Measurements from ENCODE around the gene KCNB1.

- TF ChIP-seq CTCF (IDR thresholded peaks at IDR 0.05) (no peak), POLR2A (IDR thresholded peaks at IDR 0.05) (no peak), POLR2AphosphoS5 (IDR thresholded peaks at IDR 0.05) (no peak)
Observed at GRCh38 chr20:49513009-49513408, 30.5 kb upstream of the KCNB1 start.

All from transverse colon (tissue), 4 donors.